K562 (cell line): ENCODE results near the gene TMEM187. TPM values are rescaled to one million over a fixed set of nuclear protein-coding genes. Genes with fewer than 3 reads are reported as not detected.

Source experiments
- ATAC-seq: fragments of 200-7000 bp; cut with Tn5 transposase; 3 replicates; pipeline ENCODE4 v1.9.1; 2020; ENCODE audit warnings: moderate library complexity
- BruUV-seq: library from RNA; stranded (reverse); fragments of 400-500 nt; replicated peaks from 2 replicates; lab custom pipeline; 2021; lab: Mats Ljungman, UMichigan
- CTCF ChIA-PET: fragments of 300-600 bp; formaldehyde crosslinking; extraction: SDS; loops from one replicate; lab custom pipeline; 2021; ENCODE audit warnings: low intra/inter-chr PET ratio; lab: Yijun Ruan, JAX
- POLR2A ChIA-PET: fragments of 300-600, 350-650 bp; sonication (Branson Sonifier 250); formaldehyde crosslinking; extraction: SDS; loops from one replicate; lab custom pipeline; 2021; ENCODE audit warnings: antibody characterized with exemption, inconsistent platforms; lab: Yijun Ruan, JAX
- DNase-seq, 4 experiments: peaks; one replicate each; pipeline versions ENCODE4 v3.0.0 to v3.0.0-alpha.2; 2011 to 2018; ENCODE audit warnings: low spot score in 3 of 4, mixed read lengths in 3 of 4; ENCODE audit errors: extremely low read depth in 1 of 4
- FAIRE-seq: peaks from 2 replicates; lab custom pipeline; 2011; peaks lifted over from hg19 to GRCh38; lab: Jason Lieb, UNC
- H2AFZ ChIP-seq: 2 replicates; pipeline ENCODE4 v1.6.0; 2011; ENCODE audit warnings: low read depth, low read length, control low read depth, inconsistent platforms
- H3K27ac ChIP-seq: fragments of 200-600 bp; 3 replicates; pipeline ENCODE4 v1.8.0; 2011; ENCODE audit warnings: low read depth, mild to moderate bottlenecking, control low read depth, inconsistent platforms, low read length, moderate library complexity, mixed read lengths; ENCODE audit errors: extremely low read depth
- H3K27me3 ChIP-seq, 2 experiments: fragments of 300-600 bp in 1 of 2; 2 replicates in 1 of 2; 3 replicates in 1 of 2; pipeline versions ENCODE4 v1.6.0 to v1.8.0; 2011; ENCODE audit warnings: inconsistent platforms in 2 of 2, low read length in 2 of 2, mild to moderate bottlenecking in 1 of 2, mixed read lengths in 1 of 2, moderate library complexity in 1 of 2; ENCODE audit not compliant: control insufficient read depth in 2 of 2, insufficient read depth in 2 of 2
- H3K36me3 ChIP-seq: fragments of 300-600 bp; 3 replicates; pipeline ENCODE4 v1.8.0; 2011; ENCODE audit warnings: mild to moderate bottlenecking, low read length, inconsistent platforms; ENCODE audit not compliant: control insufficient read depth, insufficient read depth
- H3K4me1 ChIP-seq, 2 experiments: fragments of 200-600 bp in 1 of 2; replicated peaks in 1 of 2; 2 replicates in 1 of 2; 3 replicates in 1 of 2; pipeline versions ENCODE4 v1.5.1 to v1.8.0; 2011; ENCODE audit warnings: inconsistent platforms in 2 of 2, low read length in 2 of 2, mild to moderate bottlenecking in 1 of 2, mixed read lengths in 1 of 2, moderate library complexity in 1 of 2; ENCODE audit not compliant: control insufficient read depth in 2 of 2, insufficient read depth in 2 of 2
- H3K4me2 ChIP-seq: 2 replicates; pipeline ENCODE4 v1.6.1; 2011; ENCODE audit warnings: low read length, control low read depth, inconsistent platforms, mixed read lengths; ENCODE audit not compliant: insufficient read depth
- H3K4me3 ChIP-seq: fragments of 200-600 bp; sonication (generic), shearing (Covaris generic); 2 replicates; pipeline ENCODE4 v1.5.1; 2016; ENCODE audit warnings: control low read depth, inconsistent platforms
- H3K79me2 ChIP-seq: fragments of 200-600 bp; 3 replicates; pipeline ENCODE4 v1.8.0; 2011; ENCODE audit warnings: low read length, inconsistent platforms; ENCODE audit not compliant: control insufficient read depth, insufficient read depth
- H3K9ac ChIP-seq, 2 experiments: 2 replicates each; pipeline versions ENCODE4 v1.6.0 to v1.6.1; 2011; ENCODE audit warnings: low read depth in 2 of 2, low read length in 2 of 2, control low read depth in 1 of 2, inconsistent platforms in 1 of 2, mild to moderate bottlenecking in 1 of 2, mixed read lengths in 1 of 2; ENCODE audit not compliant: insufficient read depth in 1 of 2
- H3K9me1 ChIP-seq: one replicate; pipeline ENCODE4 v1.6.0; 2011; ENCODE audit warnings: inconsistent platforms, mild to moderate bottlenecking, low read length, moderate library complexity; ENCODE audit not compliant: control insufficient read depth, insufficient read depth
- H3K9me3 ChIP-seq: replicated peaks from 2 replicates; pipeline ENCODE4 v1.5.1; 2011; ENCODE audit warnings: low read depth, low read length, inconsistent platforms; ENCODE audit not compliant: control insufficient read depth, insufficient read depth
- H4K20me1 ChIP-seq: replicated peaks from 2 replicates; pipeline ENCODE4 v1.6.1; 2011; ENCODE audit warnings: low read length, inconsistent platforms, mixed read lengths; ENCODE audit not compliant: control insufficient read depth, insufficient read depth
- BRD4 ChIP-seq: fragments of 200-600 bp; sonication (generic); IDR thresholded peaks from 2 replicates; pipeline ENCODE4 v1.6.1; 2017; ENCODE audit warnings: inconsistent platforms
- EP400 ChIP-seq: fragments of 450-650 bp; IDR thresholded peaks from 2 replicates; pipeline ENCODE4 v1.6.1; 2017; ENCODE audit warnings: antibody characterized with exemption, mild to moderate bottlenecking, moderate library complexity
- GABPB2 ChIP-seq: fragments of 250-450 bp; sonication (Bioruptor Pico); conservative IDR thresholded peaks from 2 replicates; pipeline ENCODE4 v1.5.1; 2021; ENCODE audit warnings: mild to moderate bottlenecking
- HDGF ChIP-seq: fragments of 450-650 bp; IDR thresholded peaks from 2 replicates; pipeline ENCODE4 v1.6.1; 2016
- KDM5B ChIP-seq: fragments of 200-600 bp; sonication (generic); IDR thresholded peaks from 2 replicates; pipeline ENCODE4 v1.6.1; 2012; ENCODE audit warnings: low read depth, mild to moderate bottlenecking, moderate library complexity, low read length, control low read depth, inconsistent platforms; ENCODE audit not compliant: insufficient replicate concordance
- NR2C1 ChIP-seq, 2 experiments: fragments of 450-650 bp; IDR thresholded peaks; 2 replicates each; pipeline ENCODE4 v1.6.1; 2017; ENCODE audit warnings: mild to moderate bottlenecking in 2 of 2, antibody characterized with exemption in 1 of 2, inconsistent platforms in 1 of 2, missing compliant biosample characterization in 1 of 2, missing genetic modification characterization in 1 of 2
- POLR2A ChIP-seq: fragments of 450-650 bp; conservative IDR thresholded peaks from 2 replicates; pipeline ENCODE4 v1.6.1; 2016
- SLC30A9 ChIP-seq: fragments of 250-450 bp; sonication (Bioruptor Pico); IDR thresholded peaks from 2 replicates; pipeline ENCODE4 v1.8.0; 2022; ENCODE audit warnings: mild to moderate bottlenecking, moderate library complexity
- SMARCA4 ChIP-seq: fragments of 450-650 bp; IDR thresholded peaks from 2 replicates; pipeline ENCODE4 v1.6.1; 2016
- SP1 ChIP-seq: sonication (generic); formaldehyde crosslinking; IDR thresholded peaks from 2 replicates; pipeline ENCODE4 v1.8.1; 2022; ENCODE audit warnings: mild to moderate bottlenecking, missing genetic modification reagents
- SUPT5H ChIP-seq: fragments of 450-650 bp; IDR thresholded peaks from 2 replicates; pipeline ENCODE4 v1.6.1; 2016
- TAF9B ChIP-seq: fragments of 450-650 bp; IDR thresholded peaks from 2 replicates; pipeline ENCODE4 v1.6.1; 2018; ENCODE audit warnings: mild to moderate bottlenecking; ENCODE audit not compliant: partially characterized antibody
- TFAP4 ChIP-seq: sonication (generic); formaldehyde crosslinking; IDR thresholded peaks from 2 replicates; pipeline ENCODE4 v1.8.0; 2022; ENCODE audit warnings: missing genetic modification reagents, mild to moderate bottlenecking, moderate library complexity, borderline replicate concordance
- THRAP3 ChIP-seq: fragments of 450-650 bp; IDR thresholded peaks from 2 replicates; pipeline ENCODE4 v1.6.1; 2016; ENCODE audit warnings: mild to moderate bottlenecking, inconsistent platforms, borderline replicate concordance
- XRCC5 ChIP-seq: fragments of 200-400 bp; formaldehyde crosslinking; IDR thresholded peaks from 2 replicates; pipeline ENCODE4 v1.6.1; 2017; ENCODE audit warnings: low read depth, mild to moderate bottlenecking, low read length
- ZBTB7A ChIP-seq: IDR thresholded peaks from 2 replicates; pipeline ENCODE4 v1.6.1; 2011; ENCODE audit warnings: low read depth, mild to moderate bottlenecking, low read length, moderate library complexity, borderline replicate concordance; ENCODE audit not compliant: control insufficient read depth
- ZKSCAN1 ChIP-seq: fragments of 150-350 bp; IDR thresholded peaks from 2 replicates; pipeline ENCODE4 v1.6.1; 2016; ENCODE audit warnings: low read depth, low read length
- ZNF324 ChIP-seq: fragments of 250-450 bp; sonication (Bioruptor Pico); IDR thresholded peaks from 2 replicates; pipeline ENCODE4 v1.4.0; 2020; ENCODE audit warnings: mild to moderate bottlenecking
- ZNF589 ChIP-seq: fragments of 200-800 bp; sonication (Bioruptor generic); IDR thresholded peaks from 2 replicates; pipeline ENCODE4 v1.6.1; 2016; ENCODE audit warnings: low read depth, missing genetic modification characterization, missing compliant biosample characterization
- ZNF766 ChIP-seq: fragments of 200-800 bp; sonication (Bioruptor generic); conservative IDR thresholded peaks from 2 replicates; pipeline ENCODE4 v1.6.1; 2016; ENCODE audit warnings: missing genetic modification characterization, missing compliant biosample characterization
- WGBS: fragments of 100-300 bp; shearing (Covaris generic); methylation state at CpG from one replicate; pipeline ENCODE4 v1.1.6; 2016; ENCODE audit warnings: low coverage, mixed read lengths; ENCODE audit not compliant: insufficient coverage; ENCODE audit errors: missing lambda C conversion rate; 5-methylcytosine and 5-hydroxymethylcytosine counted together
- in situ Hi-C: fragments of 300-500 bp; cut with MboI; formaldehyde crosslinking; loops from 4 replicates; pipeline ENCODE4 v1.15.0; 2018; ENCODE audit warnings: inconsistent platforms, mixed read lengths
- intact Hi-C: fragments of 100-400 bp; cut with micrococcal nuclease; formaldehyde crosslinking; loops from 2 replicates; pipeline ENCODE4 v1.14.2; 2022
- polyA plus RNA-seq, 8 experiments: library from polyadenylated mRNA; depleted of rRNA in 4 of 8; stranded (reverse) in 5 of 8; unstranded in 3 of 8; fragments of >200 nt; fragmentation: Nextera tagmentation in 2 of 8; fragmentation: Illumina TruSeq in 1 of 8; extraction: Ambion mirVana in 2 of 8; extraction: Trizol in 1 of 8; gene quantifications; 2 replicates each; pipeline versions ENCODE4 v1.2.1 to v1.2.3, GENCODE V29; 2011 to 2014; ENCODE audit warnings: inconsistent platforms in 1 of 8, missing spikeins in 1 of 8
- total RNA-seq, 7 experiments: library from RNA; depleted of rRNA in 6 of 7; stranded (reverse); fragments of >200 nt in 6 of 7; fragmentation: Illumina TruSeq in 2 of 7; extraction: Trizol in 2 of 7; gene quantifications; 2 replicates each; pipeline versions ENCODE4 v1.2.1 to v1.2.3, GENCODE V29; 2011 to 2021; ENCODE audit warnings: low replicate concordance in 1 of 7
- TF ChIP-seq, protein P1 (sequence below): fragments of 200-800 bp; sonication (Bioruptor generic); IDR thresholded peaks from 2 replicates; pipeline ENCODE4 v1.6.1; 2017; ENCODE audit warnings: missing genetic modification characterization, missing compliant biosample characterization

The TMEM187 gene
- total and polyA plus RNA-seq, 9 of the 15 experiments (the other 6 are each of a cell fraction or from before 2014, with no cell fraction given), result 0.13 to 6.4 (median 1.6) TPM

DNA sequence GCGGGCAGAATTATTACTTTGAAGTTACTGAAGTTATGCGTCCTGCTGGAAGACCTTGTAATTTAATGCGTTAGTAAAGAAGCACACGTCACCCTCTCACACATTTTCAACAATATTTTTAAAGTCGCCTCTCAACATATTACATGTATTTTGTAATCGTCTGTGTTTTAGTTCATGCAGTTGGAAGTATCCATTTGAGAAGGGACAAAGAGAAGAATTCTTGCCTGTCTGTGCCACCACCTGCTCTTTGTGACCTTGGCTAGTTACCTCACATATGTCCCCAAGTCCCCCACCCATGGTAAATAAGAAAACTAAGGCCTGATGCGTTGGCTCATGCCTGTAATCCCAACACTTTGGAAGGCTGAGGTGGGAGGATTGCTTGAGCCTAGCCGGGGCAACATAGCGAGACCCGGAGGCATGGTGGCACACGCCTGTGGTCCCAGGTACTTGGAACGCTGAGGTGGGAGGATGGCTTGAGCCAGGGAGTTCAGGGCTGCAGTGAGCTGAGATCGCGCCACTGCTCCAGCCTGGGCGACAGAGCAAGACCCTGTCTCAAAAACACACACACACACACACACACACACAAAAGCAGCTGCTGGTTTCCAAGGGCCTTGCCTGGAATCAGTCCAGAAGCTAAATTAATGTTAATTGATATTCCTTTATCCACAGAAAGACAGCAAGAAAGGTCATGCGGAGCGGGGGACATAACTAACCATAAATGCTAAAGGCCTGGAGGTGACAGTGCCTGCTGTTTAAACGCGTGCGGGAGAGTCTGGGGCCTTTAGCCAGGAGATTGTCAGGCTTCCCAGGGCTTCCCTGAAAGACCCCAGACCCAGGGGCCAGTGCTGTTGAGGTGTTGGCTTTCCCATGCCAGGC is 811 bp downstream of the TMEM187 start:
- peak overlapping the region; percentile 100 for H3K27ac ChIP-seq
- H3K9me1 ChIP-seq, result no peaks in the 10 kb centered on the region
- FAIRE-seq (peak; percentile 46), ATAC-seq (no peak), DNase-seq (peak in 1 of 4 experiments; percentile 27)
- 12% methylated on average over 20 of the region's 20 CpGs for WGBS
- H3K4me1 ChIP-seq, result peaks cover 18 to 42% of the 10 kb centered on the region in 2 experiments
- H4K20me1 ChIP-seq, result peaks cover 15% of the 10 kb centered on the region
- POLR2A ChIA-PET, result interaction anchor here (0.5 to 3.4 kb wide), 13 partner anchors 8 to 271 kb away, joined by 3 to 16 read pairs (median 3); partner anchors contain the start of genes IDH3G and SSR4
- H3K27me3 ChIP-seq, result no peaks in the 10 kb centered on the region
- H3K36me3 ChIP-seq, result peaks cover 15% of the 10 kb centered on the region; the same call in 2 of the 3 replicates
- H3K79me2 ChIP-seq, result peaks cover 52% of the 10 kb centered on the region
- in situ Hi-C loops (no loop called here), intact Hi-C loops (no loop called here)
- H3K4me3 ChIP-seq, result peak overlapping the region; percentile 84
- H2AFZ ChIP-seq, result peak overlapping the region; percentile 43
- H3K9ac ChIP-seq, result peak overlapping the region; percentile 99 to 100
- CTCF ChIA-PET, result no interaction called here
- BruUV-seq, result TSS peak; percentile 89
- peak overlapping the region; percentile 91 for H3K4me2 ChIP-seq
- no peaks in the 10 kb centered on the region for H3K9me3 ChIP-seq
- TF ChIP-seq SUPT5H (peak; percentile 44; the same call in 1 of the 2 replicates), SLC30A9 (CRISPR knock-in tag) (no peak), TFAP4 (CRISPR knock-in tag) (peak; percentile 25; the same call in 1 of the 2 replicates), THRAP3 (no peak), XRCC5 (no peak), ZNF324 (no peak), ZNF589 (CRISPR knock-in tag) (0 out of 2 replicates have a peak, but pooled peaks have one; percentile 21), NR2C1 (IDR thresholded peaks at IDR 0.05) (0 out of 2 replicates have a peak, but pooled peaks have one; percentile 22), NR2C1 (tag; IDR thresholded peaks at IDR 0.05) (no peak), HDGF (peak; percentile 80; the same call in 1 of the 2 replicates), POLR2A (peak; percentile 67), ZBTB7A (0 out of 2 replicates have a peak, but pooled peaks have one; percentile 24), GABPB2 (CRISPR knock-in tag) (no peak), KDM5B (peak; percentile 55), ZNF766 (CRISPR knock-in tag) (0 out of 2 replicates have a peak, but pooled peaks have one; percentile 31), TAF9B (peak; percentile 21), BRD4 (0 out of 2 replicates have a peak, but pooled peaks have one; percentile 44), SMARCA4 (0 out of 2 replicates have a peak, but pooled peaks have one; percentile 7), SP1 (CRISPR knock-in tag) (0 out of 2 replicates have a peak, but pooled peaks have one; percentile 35), ZKSCAN1 (no peak), EP400 (peak; percentile 55; the same call in 1 of the 2 replicates)
- TF ChIP-seq, protein P1, sequence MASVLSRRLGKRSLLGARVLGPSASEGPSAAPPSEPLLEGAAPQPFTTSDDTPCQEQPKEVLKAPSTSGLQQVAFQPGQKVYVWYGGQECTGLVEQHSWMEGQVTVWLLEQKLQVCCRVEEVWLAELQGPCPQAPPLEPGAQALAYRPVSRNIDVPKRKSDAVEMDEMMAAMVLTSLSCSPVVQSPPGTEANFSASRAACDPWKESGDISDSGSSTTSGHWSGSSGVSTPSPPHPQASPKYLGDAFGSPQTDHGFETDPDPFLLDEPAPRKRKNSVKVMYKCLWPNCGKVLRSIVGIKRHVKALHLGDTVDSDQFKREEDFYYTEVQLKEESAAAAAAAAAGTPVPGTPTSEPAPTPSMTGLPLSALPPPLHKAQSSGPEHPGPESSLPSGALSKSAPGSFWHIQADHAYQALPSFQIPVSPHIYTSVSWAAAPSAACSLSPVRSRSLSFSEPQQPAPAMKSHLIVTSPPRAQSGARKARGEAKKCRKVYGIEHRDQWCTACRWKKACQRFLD (CRISPR knock-in tag), result 0 out of 2 replicates have a peak, but pooled peaks have one; percentile 62
